Measurements from ENCODE around the gene TDRD3.

TDRD3 gene

DNA sequence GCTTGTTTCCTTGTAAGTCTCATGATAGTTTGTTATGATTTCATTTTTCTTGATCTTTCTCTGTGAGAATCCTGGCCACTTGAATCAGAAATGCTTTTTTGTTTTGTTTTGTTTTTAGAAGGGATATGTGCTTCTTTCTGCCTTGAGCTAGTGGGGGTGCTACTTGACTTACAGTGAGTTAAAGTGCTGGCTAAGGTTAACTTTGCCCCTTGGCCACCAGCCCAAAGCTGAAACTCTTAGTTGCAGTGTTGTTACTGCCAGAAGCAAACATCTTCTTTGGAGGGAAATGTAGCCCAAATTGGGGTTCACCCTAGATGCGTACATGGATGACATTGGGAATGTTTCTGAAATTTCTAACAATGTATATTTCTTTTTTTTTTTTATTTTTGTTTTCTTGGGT lies 57.4 kb downstream of the TDRD3 start:
- DNase-seq (ENCODE audit: low spot score) = no peak

DNA sequence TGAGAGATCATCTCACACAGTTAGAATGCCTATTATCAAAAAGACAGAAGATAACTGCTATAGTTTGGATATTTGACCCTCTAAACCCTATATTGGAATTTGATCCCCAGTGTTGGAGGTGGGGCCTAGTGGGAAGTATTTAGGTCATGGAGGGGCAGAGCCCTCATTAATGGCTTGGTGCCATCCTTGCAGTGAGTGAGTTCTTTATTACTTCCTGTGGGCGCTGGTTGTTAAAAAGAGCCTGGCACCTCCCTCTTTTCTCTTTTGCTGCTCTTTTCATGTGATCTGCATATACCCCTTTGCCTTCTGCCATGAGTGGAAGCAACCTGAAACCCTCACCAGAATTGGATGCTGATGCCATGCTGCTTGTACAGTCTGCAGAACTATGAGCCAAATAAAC lies 66.8 kb downstream of the TDRD3 start:
- DNase-seq (ENCODE audit: low spot score) = no peak

DNA sequence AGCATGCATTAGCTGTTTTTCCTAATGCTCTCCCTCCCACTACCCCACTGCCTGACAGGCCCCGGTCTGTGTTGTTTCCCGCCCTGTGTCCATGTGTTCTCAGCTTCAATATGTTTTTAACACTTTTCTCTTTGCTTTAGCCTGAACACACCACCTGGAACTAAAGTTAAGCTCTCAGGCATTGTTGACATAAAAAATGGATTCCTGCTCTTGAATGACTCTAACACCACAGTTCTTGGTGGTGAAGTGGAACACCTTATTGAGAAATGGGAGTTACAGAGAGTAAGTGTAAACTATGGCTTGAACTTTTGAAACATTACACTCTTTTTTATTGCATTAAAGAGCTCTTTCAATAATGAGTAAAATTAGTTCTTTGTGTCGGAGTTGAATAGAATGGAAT lies 70.1 kb downstream of the TDRD3 start:
- peak; percentile 4 for DNase-seq (ENCODE audit: low spot score)

DNA sequence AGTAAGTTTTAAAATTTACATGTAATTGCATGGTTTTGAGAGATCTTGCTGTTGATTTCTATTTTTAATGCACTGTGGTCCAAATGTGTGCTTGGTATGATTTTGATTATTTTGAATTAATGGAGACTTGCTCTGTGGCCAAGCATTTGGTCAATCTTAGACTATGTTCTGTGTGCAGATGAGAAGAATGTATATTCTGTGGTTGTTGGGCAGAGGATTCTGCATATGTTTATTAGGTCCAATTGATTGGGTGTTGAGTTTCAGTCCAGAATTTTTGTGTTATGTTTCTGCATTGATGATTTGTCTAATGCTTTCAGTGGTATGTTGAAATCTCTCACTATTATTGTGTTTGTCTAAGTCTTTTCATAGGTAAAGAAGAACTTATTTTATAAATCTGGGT lies 82.3 kb downstream of the TDRD3 start:
- no peak for DNase-seq (ENCODE audit: low spot score)

DNA sequence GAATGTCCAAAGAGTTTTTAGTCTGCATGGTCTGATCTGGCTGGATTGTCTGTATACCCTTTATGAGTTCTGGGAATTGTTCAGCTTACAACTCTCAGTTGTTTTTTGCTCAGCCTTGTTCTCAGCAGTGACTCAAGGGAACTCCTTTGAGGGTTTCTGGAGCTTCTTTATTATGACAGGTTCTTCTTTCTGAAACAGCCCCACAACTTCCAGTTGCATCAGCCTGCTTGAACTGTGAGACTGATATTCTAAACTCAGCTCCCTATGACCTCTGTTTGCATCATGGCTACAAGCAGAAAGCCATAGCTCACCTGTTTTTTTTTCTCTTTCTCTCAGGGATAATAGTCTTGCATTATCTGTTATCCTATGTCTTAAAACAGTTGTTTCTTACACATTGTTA lies 85.0 kb downstream of the TDRD3 start:
- no peak for DNase-seq (ENCODE audit: low spot score)

DNA sequence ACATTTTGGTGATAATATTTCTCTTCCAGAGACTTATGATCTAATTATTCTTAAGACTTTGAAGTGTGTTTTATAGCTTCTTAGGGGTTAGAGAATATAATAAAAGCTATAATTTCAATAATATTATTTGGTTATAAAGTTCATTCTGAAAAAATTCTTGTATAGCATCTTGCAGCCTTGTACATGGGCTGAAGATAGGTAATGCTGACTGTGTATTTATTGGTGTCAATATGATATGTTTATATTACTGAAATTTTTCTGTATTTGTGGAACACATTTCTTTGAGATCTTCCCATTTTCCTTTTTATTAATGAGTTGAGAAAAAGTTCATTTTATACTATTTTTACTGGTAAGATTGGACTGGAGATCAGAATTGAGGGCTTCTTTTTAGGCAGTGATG lies 87.8 kb downstream of the TDRD3 start:
- no peak for DNase-seq (ENCODE audit: low spot score)

DNA sequence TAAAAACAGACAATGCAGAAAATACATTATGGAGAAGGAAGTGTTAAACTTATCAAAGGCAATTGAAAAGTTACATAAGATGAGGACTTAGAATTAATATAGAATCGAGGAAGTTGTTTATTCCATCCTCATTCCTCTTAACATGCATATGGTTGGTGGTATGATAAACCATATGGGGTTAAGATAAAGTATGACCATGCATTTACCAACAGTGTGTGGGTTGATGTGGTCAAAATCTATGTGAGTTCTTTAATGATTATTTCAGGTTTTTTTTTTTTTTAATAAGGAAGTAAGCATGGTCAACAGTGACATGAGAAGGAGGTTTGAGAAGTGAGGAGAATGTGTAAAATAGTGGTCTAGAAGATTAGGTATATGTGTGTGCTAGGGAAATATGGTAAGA lies 94.5 kb downstream of the TDRD3 start:
- DNase-seq (ENCODE audit: low spot score) = no peak

DNA sequence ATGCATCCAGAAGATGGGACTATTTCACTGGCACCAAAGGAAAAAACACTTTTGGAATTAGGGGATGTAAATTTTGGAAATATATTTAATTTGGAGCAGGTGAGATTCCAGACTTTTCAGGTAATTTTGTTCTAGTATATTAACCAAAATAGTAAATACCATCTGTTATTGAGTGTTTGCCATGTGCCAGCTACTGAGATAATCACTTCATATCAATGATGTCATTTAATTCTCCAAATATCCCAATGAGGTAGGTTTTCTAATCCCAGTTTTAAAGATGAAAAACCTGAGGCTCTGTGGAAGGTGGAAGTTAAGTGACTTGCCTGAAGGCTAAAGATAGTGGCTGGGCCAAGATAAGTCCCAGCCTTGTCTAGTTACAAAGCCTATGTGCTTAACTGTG lies 95.2 kb downstream of the TDRD3 start:
- no peak for DNase-seq (ENCODE audit: low spot score)

DNA sequence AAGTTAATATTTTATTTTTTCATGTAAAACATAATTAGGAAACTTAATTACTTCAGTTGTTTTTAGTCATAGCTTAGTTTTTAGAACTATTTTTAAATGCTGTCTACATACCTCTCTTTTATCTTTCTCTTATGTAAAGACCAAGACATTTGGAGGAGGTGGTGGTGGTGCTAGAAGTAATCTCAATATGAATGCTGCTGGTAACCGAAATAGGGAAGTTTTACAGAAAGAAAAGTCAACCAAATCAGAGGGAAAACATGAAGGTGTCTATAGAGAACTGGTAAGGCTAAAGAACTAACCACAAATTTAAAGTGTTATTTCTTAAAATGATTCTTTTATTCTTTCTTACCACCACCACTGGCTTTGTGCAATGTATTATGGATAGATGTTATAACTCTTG lies 97.3 kb downstream of the TDRD3 start:
- DNase-seq (ENCODE audit: low spot score) = no peak

DNA sequence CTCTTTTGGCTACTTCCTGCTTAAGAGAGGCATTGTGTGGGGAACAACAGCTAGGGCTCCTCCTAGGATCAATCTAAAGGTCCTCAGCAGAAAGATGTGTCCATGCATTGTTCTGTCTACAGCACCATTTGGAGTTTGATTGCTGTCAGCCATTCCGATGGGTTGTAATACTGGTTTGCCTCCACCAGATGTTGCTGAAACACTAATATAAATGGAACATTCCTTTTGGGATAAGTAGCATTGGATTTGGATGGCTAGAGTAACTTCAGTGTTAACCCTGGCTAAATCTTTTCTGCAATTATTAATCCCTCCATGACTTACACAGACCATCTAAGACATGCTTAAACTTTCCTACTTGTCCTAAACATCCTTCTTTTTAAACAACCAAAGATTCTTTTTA lies 104.2 kb downstream of the TDRD3 start:
- DNase-seq (ENCODE audit: low spot score) = no peak

DNA sequence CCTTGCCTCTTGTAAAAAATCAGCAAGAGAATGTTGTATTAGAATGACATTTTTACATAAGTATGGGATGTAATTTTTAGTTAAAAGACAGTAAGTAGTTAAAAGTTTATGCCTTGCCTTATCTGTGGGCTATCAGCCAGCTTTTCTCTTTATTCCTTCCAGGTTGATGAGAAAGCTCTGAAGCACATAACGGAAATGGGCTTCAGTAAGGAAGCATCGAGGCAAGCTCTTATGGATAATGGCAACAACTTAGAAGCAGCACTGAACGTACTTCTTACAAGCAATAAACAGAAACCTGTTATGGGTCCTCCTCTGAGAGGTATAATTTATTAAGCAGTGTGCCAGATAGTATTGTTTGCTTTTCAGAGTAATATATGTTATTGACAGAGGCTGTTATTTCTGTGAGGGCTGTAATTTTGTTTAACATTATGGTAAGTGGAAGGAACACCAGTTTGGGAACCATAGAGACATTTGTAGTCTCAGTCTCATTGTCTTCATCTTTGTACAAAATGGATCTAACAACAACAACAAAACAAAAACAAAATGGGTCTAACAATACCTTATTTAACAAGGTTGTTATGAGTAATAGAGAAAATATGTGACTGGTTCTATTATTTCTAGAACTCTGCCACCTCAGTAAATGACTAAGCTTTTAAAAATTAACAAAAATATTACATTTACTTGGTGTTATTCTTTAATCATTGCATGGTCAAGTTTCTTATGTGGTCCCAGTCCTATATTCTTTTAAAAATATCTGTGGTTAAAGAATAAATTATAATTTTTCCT lies 112.8 kb downstream of the TDRD3 start:
- DNase-seq (ENCODE audit: low spot score) = no peak

DNA sequence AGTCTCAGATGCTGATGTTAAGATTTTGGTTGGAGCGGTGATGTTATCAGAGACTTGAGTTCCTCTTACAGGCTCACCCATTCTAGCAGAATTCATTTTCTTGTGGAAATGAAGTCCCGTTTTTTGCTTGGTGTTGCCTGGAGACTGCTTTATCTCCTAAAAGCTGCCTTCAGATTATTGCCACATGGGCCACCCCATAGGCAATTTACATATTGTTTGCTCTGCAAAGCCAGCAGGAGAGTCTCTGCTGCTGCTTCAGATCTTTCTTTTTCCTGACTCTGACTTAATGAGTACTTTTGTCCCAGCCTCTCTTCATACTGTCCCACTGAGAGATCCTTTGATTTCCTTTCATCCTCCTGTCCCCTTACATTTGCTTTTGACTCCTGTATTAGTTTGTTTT lies 114.6 kb downstream of the TDRD3 start:
- no peak for DNase-seq (ENCODE audit: low spot score)

DNA sequence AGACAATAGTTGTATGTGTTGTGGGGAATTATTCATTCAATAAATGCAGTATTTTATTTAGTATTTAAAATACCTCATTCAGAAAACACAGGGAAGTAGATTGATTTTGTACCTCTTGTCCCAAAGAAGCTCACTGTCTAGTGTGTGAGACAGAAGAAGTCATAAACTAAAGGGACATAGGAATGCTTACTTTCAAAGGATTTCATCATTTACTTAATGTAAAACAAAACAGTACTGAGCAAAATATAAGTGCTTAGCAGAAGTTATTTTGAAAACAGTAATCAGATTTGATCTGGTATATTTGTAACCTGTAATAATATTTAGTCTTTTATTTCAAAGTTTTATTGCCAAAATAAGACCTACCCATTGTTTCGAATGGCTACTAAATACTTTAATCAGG lies 117.9 kb downstream of the TDRD3 start:
- DNase-seq (ENCODE audit: low spot score) = no peak

DNA sequence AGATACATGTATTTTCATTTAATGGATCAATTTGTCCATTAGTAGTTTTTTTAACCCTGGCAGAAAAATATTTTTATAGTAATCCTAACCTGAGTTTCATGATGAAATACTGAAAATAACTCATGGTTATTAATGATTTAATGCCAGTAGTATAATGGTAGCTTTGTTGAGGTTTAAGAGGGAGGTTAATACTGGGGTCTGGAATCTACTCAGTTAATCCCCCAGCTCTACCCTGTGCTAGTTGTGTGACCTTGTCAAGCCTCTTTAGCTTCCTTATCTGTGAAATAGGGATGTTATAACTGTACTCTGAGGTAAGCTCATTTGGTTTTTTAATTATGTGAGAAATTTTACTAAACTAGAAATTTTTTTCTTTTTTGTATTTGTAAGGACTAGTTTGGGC lies 122.5 kb downstream of the TDRD3 start:
- DNase-seq (ENCODE audit: low spot score) = no peak

DNA sequence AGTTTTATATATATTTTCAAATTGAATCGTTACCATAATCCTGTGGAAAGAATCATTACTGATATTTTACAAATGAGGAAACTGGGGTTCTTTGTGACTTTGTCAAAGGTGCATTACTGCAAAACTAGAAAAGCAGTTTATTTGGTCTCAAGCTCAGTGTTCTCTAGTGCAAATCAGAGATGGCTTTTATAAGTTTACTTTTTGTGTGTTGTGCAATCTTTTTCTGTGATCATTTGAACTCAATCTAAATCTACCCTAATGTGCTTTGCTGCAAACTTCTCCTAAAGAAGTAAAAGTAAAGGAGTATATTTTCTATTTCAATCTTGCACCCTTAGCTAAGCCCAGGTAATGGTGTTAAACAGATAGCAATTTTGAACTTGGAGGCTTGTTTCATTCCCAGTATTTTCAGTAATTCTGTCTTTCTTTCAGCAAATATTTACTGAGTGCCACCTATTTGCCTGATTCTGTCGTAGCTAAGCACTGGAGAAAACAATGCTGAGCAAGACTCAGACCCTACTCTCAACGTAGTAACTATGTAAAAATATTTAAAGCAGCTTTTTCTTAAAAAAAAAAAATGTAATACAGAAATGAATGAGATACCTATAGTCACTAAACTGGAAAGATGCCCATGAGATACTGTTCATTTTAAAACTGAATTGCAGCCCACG lies 124.0 kb downstream of the TDRD3 start:
- no peak for DNase-seq (ENCODE audit: low spot score)

DNA sequence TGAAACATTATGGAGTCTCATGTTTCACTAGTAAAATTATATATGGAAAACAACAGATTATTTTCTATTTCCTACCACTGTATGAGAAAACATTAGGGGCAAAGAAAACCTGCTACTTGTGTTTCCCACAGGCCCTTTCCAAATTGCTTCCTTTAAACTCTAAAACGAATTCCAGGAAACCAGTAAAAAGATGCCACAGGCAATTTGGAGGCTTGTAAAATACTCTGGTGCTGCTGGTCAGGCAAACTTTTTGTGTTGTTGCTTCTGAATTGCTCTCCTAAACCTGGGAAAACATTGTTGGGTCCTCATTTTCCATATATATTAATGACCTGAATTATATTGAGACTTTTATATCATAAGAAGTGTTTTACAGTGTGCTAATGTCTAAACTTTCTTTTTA lies 141.5 kb downstream of the TDRD3 start:
- DNase-seq (ENCODE audit: low spot score) = no peak

DNA sequence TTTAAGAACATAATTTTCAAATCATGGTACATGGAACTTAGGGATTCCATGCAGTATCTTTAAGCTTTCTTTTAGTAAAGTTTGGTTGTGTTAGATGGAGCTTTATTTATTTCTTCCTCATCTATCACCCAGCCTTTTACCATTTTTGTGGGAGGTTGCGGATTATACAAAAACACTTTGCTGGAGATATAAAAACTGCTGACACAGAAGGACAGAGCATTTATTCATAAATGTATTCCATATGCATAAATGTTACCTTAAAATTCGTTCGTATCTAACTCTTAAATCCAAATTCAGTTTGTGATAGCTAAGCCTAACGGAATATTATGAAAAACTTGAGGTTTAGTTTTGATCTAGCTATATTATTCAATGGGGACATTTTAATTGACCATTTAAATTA lies 143.3 kb downstream of the TDRD3 start:
- DNase-seq (ENCODE audit: low spot score) = no peak

DNA sequence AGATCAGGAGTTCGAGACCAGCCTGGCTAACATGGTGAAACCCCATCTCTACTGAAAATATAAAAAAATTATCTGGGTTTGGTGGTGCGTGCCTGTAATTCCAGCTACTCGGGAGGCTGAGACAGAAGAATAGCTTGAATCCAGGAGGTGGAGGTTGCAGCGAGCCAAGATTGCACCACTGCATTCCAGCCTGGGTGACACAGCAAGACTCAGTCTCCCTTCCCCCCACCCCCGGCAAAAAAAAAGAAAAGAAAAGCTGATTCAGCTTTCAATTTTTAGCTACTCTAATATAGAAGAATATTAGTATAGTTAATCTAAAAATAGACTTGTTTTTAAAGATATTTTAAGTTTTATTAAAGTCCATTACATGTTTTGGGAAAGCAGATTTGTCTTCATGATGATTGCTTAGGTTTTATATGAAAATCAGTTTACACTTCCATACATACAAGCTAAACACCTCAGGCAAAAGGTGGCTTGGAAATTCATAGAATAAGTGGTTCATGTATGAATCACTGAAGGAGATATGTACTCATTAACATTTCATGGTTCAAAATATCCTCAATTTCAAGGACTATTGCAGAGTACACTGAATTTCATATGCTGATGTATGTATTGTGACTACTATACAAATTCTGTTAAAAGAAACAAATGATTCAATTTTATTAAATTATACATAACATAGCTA lies 165.2 kb downstream of the TDRD3 start:
- no peak for DNase-seq (ENCODE audit: low spot score)

DNA sequence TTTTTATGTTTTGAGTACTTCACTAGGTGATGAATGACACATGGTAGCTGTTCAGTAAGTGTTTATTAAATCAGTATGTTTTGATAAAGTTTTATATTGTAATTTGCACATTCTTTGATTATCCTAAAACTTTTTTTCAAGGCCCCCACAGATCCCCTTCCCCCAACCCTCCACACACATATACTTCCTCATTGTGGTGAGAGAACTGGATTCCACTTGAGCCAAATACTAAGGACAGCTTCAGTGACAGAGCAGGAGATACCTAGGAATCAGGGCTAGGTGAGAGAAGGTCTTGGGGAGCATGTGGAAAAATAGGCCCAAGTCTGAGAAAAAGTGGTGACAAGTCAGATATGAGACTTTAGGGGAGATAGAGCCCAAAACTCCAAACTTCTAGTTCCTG lies 174.6 kb downstream of the TDRD3 start:
- no peak for DNase-seq (ENCODE audit: low spot score)

DNA sequence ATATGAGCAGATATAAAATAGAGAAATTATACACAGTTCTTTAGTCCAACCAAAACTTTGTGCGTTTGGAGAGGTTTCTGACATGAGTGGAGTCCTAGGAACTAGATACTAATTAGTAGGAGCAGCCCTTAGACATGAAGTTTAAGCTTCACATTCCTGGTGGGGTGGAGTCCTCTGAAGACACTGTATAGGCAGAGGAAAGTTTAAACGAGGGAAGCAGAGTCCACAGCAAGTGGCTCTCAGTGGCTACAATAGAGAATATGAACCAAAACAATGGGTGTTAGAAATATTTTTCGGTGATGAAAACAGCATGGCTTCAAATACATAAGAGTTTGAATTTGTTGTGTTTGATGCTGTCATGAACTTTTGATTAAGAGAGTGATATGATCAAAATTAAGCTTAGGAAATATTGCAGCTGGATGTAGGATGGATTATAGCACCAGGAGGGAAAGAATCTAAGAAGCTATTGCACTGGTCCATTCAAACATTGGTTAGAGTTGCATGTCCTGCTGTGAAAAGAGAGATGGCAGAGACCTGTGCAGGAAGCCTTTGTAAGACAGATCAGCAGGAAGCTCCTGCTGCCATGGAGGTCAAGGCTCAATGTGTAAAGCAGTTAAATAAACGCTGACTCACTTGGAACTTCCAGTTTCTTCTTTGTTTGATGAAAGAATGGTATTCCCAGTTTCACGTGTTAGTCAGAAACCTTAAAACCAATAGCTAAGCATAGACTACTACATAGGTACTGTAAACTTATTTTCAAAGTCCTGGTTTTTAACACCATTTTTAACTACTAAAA lies 175.2 kb downstream of the TDRD3 start:
- DNase-seq (ENCODE audit: low spot score) = no peak

DNA sequence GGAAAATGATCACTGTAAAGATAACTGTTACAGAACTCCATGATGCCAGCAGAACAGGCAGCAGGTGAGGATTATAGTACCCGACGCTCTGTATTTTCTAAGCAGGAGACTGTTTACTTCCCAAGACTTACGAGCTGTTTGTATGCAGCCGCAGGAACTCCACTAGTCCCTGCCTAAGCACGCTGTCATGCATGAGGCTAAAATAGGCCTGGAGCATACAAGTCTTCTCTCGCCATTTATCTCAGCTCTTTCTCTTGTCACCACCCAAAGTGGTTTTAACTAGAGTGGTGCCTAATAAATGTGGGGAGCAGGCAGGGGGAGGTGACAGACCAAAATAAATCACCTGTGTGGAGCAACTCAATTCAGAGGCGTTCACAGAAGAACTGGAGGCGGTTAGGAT lies 175.8 kb downstream of the TDRD3 start:
- DNase-seq (ENCODE audit: low spot score) = no peak

DNA sequence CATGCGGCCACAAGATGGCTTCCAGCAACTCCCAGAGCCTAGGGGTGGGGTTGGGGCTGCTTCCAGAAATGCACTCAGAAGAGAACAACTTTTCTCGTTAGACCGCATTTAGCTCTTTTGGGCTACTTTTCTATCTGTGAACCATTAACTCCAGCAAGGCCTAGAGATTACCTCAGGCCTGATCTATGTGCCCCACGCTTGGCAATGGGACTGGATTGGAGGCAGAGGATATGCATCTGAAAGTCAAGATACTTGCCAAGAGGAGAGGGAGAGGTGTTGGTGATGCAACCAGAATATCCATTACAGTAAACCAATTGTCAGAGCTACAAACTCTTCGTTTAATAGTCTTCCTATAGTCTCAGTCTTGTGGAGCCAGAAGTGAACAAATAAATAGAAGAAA lies 177.7 kb downstream of the TDRD3 start:
- DNase-seq (ENCODE audit: low spot score) = no peak

DNA sequence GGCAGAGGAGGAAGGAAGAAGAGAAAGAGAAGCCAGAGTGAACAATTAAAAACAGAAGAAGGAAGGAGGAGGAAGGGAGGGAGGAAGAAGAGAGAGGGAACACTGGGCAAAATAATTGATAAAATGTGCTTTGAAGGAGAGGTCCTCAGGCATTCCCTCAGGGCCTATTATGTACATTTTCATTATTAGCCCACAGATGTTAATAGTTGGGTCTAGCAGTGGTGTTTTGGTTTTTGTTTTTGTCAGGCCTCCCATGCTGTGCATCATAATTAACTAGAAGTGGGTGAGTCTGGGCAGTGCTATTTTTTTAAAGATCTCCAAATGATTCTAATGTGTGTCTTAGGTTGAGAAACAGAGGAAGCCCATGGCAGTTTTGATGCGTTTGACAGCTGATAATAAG lies 178.1 kb downstream of the TDRD3 start:
- DNase-seq (ENCODE audit: low spot score) = no peak
